Endothelial cell of umbilical vein (primary cell): ENCODE data around the gene KCTD1. TPM values are rescaled to one million over a fixed set of nuclear protein-coding genes. Genes with fewer than 3 reads are reported as not detected.

ENCODE experiments used
- BruUV-seq: library from RNA; stranded (reverse); fragments of 400-500 nt; replicated peaks from 2 replicates; lab custom pipeline; 2021; lab: Mats Ljungman, UMichigan
- CTCF ChIA-PET: fragments of 300-600, 350-600 bp; sonication (Branson Sonifier 250); formaldehyde crosslinking; loops from one replicate; lab custom pipeline; 2021; ENCODE audit warnings: antibody characterized with exemption, inconsistent platforms; lab: Charles Lee
- POLR2A ChIA-PET: fragments of 300-600, 350-600 bp; sonication (Branson Sonifier 250); formaldehyde crosslinking; loops from one replicate; lab custom pipeline; 2021; ENCODE audit warnings: antibody characterized with exemption, inconsistent platforms; lab: Charles Lee
- DNase-seq: peaks from one replicate; pipeline ENCODE4 v3.0.0-alpha.2; 2011; ENCODE audit warnings: low read depth, low spot score
- FAIRE-seq: peaks from 2 replicates; lab custom pipeline; 2011; peaks lifted over from hg19 to GRCh38; lab: Jason Lieb, UNC
- H2AFZ ChIP-seq: 2 replicates; pipeline ENCODE4 v1.6.0; 2012; ENCODE audit warnings: low read depth, low read length, control low read depth, inconsistent platforms
- H3K27ac ChIP-seq: 2 replicates; pipeline ENCODE4 v1.5.1; 2011; ENCODE audit warnings: low read depth, mild to moderate bottlenecking, control low read depth, low read length, moderate library complexity; ENCODE audit not compliant: insufficient read depth
- H3K27me3 ChIP-seq, 2 experiments: 2 replicates each; pipeline versions ENCODE4 v1.6.0 to v1.6.1; 2011; ENCODE audit warnings: low read length in 2 of 2, mixed read lengths in 1 of 2; ENCODE audit not compliant: control insufficient read depth in 2 of 2, insufficient read depth in 2 of 2
- H3K36me3 ChIP-seq, 2 experiments: 2 replicates in 1 of 2; 3 replicates in 1 of 2; pipeline ENCODE4 v1.5.1; 2011; ENCODE audit warnings: low read length in 2 of 2, mild to moderate bottlenecking in 1 of 2, moderate library complexity in 1 of 2; ENCODE audit not compliant: control insufficient read depth in 2 of 2, insufficient read depth in 2 of 2; ENCODE audit errors: extremely low read depth in 1 of 2
- H3K4me1 ChIP-seq: 3 replicates; pipeline ENCODE4 v1.5.1; 2011; ENCODE audit warnings: mild to moderate bottlenecking, low read length; ENCODE audit not compliant: control insufficient read depth, insufficient read depth; ENCODE audit errors: extremely low read depth
- H3K4me2 ChIP-seq: 2 replicates; pipeline ENCODE4 v1.6.1; 2011; ENCODE audit warnings: low read length, control low read depth, mixed read lengths; ENCODE audit not compliant: insufficient read depth
- H3K4me3 ChIP-seq, 3 experiments: fragments of 200-600 bp in 1 of 3; sonication (generic), shearing (Covaris generic) in 1 of 3; replicated peaks in 1 of 3; 2 replicates each; pipeline ENCODE4 v1.5.1; 2011 to 2016; ENCODE audit warnings: control low read depth in 3 of 3, low read length in 3 of 3, mild to moderate bottlenecking in 2 of 3, inconsistent platforms in 1 of 3, low read depth in 1 of 3, moderate library complexity in 1 of 3; ENCODE audit not compliant: insufficient read depth in 1 of 3
- H3K79me2 ChIP-seq: 2 replicates; pipeline ENCODE4 v1.6.0; 2012; ENCODE audit warnings: low read length, inconsistent platforms; ENCODE audit not compliant: control insufficient read depth, insufficient read depth
- H3K9ac ChIP-seq: replicated peaks from 2 replicates; pipeline ENCODE3; 2011; ENCODE audit warnings: low read length, control low read depth; ENCODE audit not compliant: insufficient read depth; ENCODE audit errors: extremely low read depth
- H3K9me1 ChIP-seq: replicated peaks from 3 replicates; pipeline ENCODE4 v1.6.0; 2011; ENCODE audit warnings: mild to moderate bottlenecking, low read length; ENCODE audit not compliant: control insufficient read depth, insufficient read depth; ENCODE audit errors: extremely low read depth
- H3K9me3 ChIP-seq: replicated peaks from 2 replicates; pipeline ENCODE4 v1.5.1; 2012; ENCODE audit warnings: low read length, inconsistent platforms; ENCODE audit not compliant: control insufficient read depth, insufficient read depth
- H4K20me1 ChIP-seq: replicated peaks from 2 replicates; pipeline ENCODE3; 2011; ENCODE audit warnings: mild to moderate bottlenecking, low read length; ENCODE audit not compliant: control insufficient read depth, insufficient read depth; ENCODE audit errors: extremely low read depth
- CTCF ChIP-seq, 2 donors: IDR thresholded peaks; 1 replicate in 1 of 2; 2 replicates in 1 of 2; pipeline ENCODE4 v1.5.1; 2011; ENCODE audit warnings: low read length in 2 of 2, mild to moderate bottlenecking in 2 of 2, moderate library complexity in 2 of 2, control low read depth in 1 of 2, inconsistent platforms in 1 of 2, low read depth in 1 of 2; ENCODE audit not compliant: insufficient read depth in 1 of 2; ENCODE audit errors: extremely low read depth in 1 of 2
- EZH2 ChIP-seq: IDR thresholded peaks from 2 replicates; pipeline ENCODE4 v1.6.1; 2012; ENCODE audit warnings: borderline replicate concordance, low read depth, mild to moderate bottlenecking, moderate library complexity, low read length, inconsistent platforms; ENCODE audit not compliant: severe bottlenecking
- GATA2 ChIP-seq: IDR thresholded peaks from 2 replicates; pipeline ENCODE4 v1.7.0; 2011; ENCODE audit warnings: low read depth, mild to moderate bottlenecking, moderate library complexity, mixed read lengths, low read length; ENCODE audit not compliant: insufficient read length, insufficient read depth
- JUN ChIP-seq: IDR thresholded peaks from 2 replicates; pipeline ENCODE4 v1.6.1; 2011; ENCODE audit warnings: borderline replicate concordance, low read depth; ENCODE audit not compliant: insufficient read length, insufficient read depth
- MYC ChIP-seq: IDR thresholded peaks from one replicate; pipeline ENCODE4 v1.6.1; 2011; ENCODE audit warnings: mild to moderate bottlenecking, low read depth, low read length
- POLR2A ChIP-seq: IDR thresholded peaks from 2 replicates; pipeline ENCODE4 v1.6.1; 2012; ENCODE audit warnings: low read depth, mild to moderate bottlenecking, control low read depth, low read length
- dilution Hi-C: fragments of 300-500 bp; cut with MboI; formaldehyde crosslinking; loops from one replicate; pipeline ENCODE4 v1.15.0; 2019; ENCODE audit warnings: low sequenced_read_pairs; ENCODE audit not compliant: extremely low pct_ligation_motif_present
- intact Hi-C: fragments of 100-400 bp; cut with micrococcal nuclease; formaldehyde crosslinking; loops from one replicate; pipeline ENCODE4 v1.10.0; 2022
- polyA plus RNA-seq, 4 experiments: library from polyadenylated mRNA; depleted of rRNA in 3 of 4; stranded (reverse) in 3 of 4; unstranded in 1 of 4; fragments of >200 nt; gene quantifications; 2 replicates each; pipeline versions ENCODE4 v1.2.1 to v1.2.3, GENCODE V29; 2011 to 2012; ENCODE audit warnings: missing spikeins in 1 of 4
- total RNA-seq: library from RNA; stranded (reverse); gene quantifications from 2 replicates; pipeline ENCODE4 v1.2.3, GENCODE V29; 2021
- TF ChIP-seq, protein P1 (sequence below): IDR thresholded peaks from 2 replicates; pipeline ENCODE4 v1.6.1; 2011; ENCODE audit not compliant: insufficient read depth, insufficient read length

The KCTD1 gene
- total and polyA plus RNA-seq, 2 donors (not counting 3 experiments of a cell fraction or from before 2014, with no cell fraction given): 6.1 to 12.1 TPM

DNA sequence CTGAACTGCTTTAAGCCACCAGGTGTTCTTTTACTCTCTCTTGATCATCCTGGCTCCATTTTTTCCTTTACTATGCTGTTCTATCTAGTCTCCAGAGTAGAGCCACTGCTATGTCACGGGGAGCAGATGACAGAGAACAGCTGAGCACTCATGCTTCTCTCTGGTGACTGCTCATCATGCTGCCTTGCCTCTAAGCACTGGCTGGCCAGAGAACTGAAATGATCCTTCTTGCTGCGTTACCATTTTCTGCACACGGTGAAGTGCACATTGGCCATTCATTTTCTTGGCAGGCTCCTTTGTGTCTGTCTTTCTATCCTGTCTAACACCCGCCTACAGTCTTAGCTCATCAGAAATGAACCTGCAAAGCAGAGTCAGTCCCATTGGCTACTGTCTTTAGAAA is 86.0 kb downstream of the KCTD1 start:
- H3K9ac ChIP-seq: no peak overlapping the region
- no peak for DNase-seq
- H3K27ac ChIP-seq: no peak overlapping the region
- FAIRE-seq: no peak
- H2AFZ ChIP-seq: no peak overlapping the region
- ChIA-PET CTCF (no interaction called here), POLR2A (no interaction called here)
- H3K27me3 ChIP-seq: no peaks in the 10 kb centered on the region
- no peaks in the 10 kb centered on the region for H3K9me1 ChIP-seq
- H3K79me2 ChIP-seq: no peaks in the 10 kb centered on the region
- no peaks in the 10 kb centered on the region for H4K20me1 ChIP-seq
- H3K36me3 ChIP-seq: no peaks in the 10 kb centered on the region
- BruUV-seq: no TSS peak
- no peak overlapping the region for H3K4me2 ChIP-seq
- TF ChIP-seq CTCF (IDR thresholded peaks at IDR 0.05; ENCODE audit: extremely low read depth in 1 of 2, insufficient read depth in 1 of 2, low read depth in 1 of 2, low read length in 2 of 2) (no peak), EZH2 (no peak), JUN (no peak), GATA2 (no peak), POLR2A (no peak), MYC (no peak)
- TF ChIP-seq, protein P1, sequence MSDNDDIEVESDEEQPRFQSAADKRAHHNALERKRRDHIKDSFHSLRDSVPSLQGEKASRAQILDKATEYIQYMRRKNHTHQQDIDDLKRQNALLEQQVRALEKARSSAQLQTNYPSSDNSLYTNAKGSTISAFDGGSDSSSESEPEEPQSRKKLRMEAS: no peak
- H3K4me1 ChIP-seq: peaks cover 18% of the 10 kb centered on the region
- no peaks in the 10 kb centered on the region for H3K9me3 ChIP-seq
- intact Hi-C loops: loop anchor here (5.0 kb wide), 1 partner anchor 85 kb away; the partner anchor contains the start of gene KCTD1
- dilution Hi-C loops: no loop called here
- H3K4me3 ChIP-seq: no peak overlapping the region
